HepG2 (cell line): ENCODE results near the gene NISCH. TPM values are rescaled to one million over a fixed set of nuclear protein-coding genes. Genes with fewer than 3 reads are reported as not detected.

ENCODE experiments used
- CAMTA2 ChIP-seq: sonication (generic); formaldehyde crosslinking; IDR thresholded peaks from 2 replicates; pipeline ENCODE4 v1.4.0; 2020; ENCODE audit warnings: mild to moderate bottlenecking, missing genetic modification reagents, borderline replicate concordance
- FOXK1 ChIP-seq: sonication (generic); formaldehyde crosslinking; IDR thresholded peaks from 2 replicates; pipeline ENCODE4 v1.4.0; 2020; ENCODE audit warnings: low read depth, missing genetic modification reagents, borderline replicate concordance
- HNF4A ChIP-seq: sonication (generic); formaldehyde crosslinking; IDR thresholded peaks from 2 replicates; pipeline ENCODE4 v1.4.0; 2020; ENCODE audit warnings: missing genetic modification reagents
- HOXA9 ChIP-seq: sonication (generic); formaldehyde crosslinking; IDR thresholded peaks from 2 replicates; pipeline ENCODE4 v1.8.1; 2022; ENCODE audit warnings: missing genetic modification reagents, mild to moderate bottlenecking, moderate library complexity, borderline replicate concordance
- MAZ ChIP-seq, 2 experiments: sonication (generic) in 1 of 2; formaldehyde crosslinking in 1 of 2; IDR thresholded peaks; 2 replicates each; pipeline versions ENCODE4 v1.5.0 to v1.6.1; 2012 to 2020; ENCODE audit warnings: low read depth in 2 of 2, mild to moderate bottlenecking in 2 of 2, borderline replicate concordance in 1 of 2, improper control_type of control experiment in 1 of 2, low read length in 1 of 2, missing genetic modification reagents in 1 of 2, moderate library complexity in 1 of 2
- MEIS2 ChIP-seq: sonication (generic); formaldehyde crosslinking; IDR thresholded peaks from 2 replicates; pipeline ENCODE4 v1.9.0; 2021; ENCODE audit warnings: mild to moderate bottlenecking, missing genetic modification reagents
- MXI1 ChIP-seq: IDR thresholded peaks from 3 replicates; pipeline ENCODE4 v1.6.1; 2012; ENCODE audit warnings: low read depth, low read length, inconsistent platforms, borderline replicate concordance
- REPIN1 ChIP-seq: sonication (generic); formaldehyde crosslinking; IDR thresholded peaks from 2 replicates; pipeline ENCODE4 v1.8.0; 2022; ENCODE audit warnings: missing genetic modification reagents, low read depth, mild to moderate bottlenecking, borderline replicate concordance
- ZNF383 ChIP-seq: sonication (generic); formaldehyde crosslinking; IDR thresholded peaks from 2 replicates; pipeline ENCODE4 v1.4.0; 2020; ENCODE audit warnings: missing genetic modification reagents, mild to moderate bottlenecking, borderline replicate concordance
- ZNF615 ChIP-seq: sonication (generic); formaldehyde crosslinking; IDR thresholded peaks from 2 replicates; pipeline ENCODE4 v1.5.0; 2020; ENCODE audit warnings: mild to moderate bottlenecking, missing genetic modification reagents, borderline replicate concordance
- polyA plus RNA-seq, 8 experiments: library from polyadenylated mRNA; depleted of rRNA in 3 of 8; stranded (reverse) in 7 of 8; unstranded in 1 of 8; fragments of >200 nt; fragmentation: Illumina TruSeq in 4 of 8; extraction: Trizol in 4 of 8; gene quantifications; 2 replicates each; pipeline versions ENCODE4 v1.2.1 to v1.2.3, GENCODE V29; 2011 to 2016; ENCODE audit warnings: low read depth in 4 of 8, missing spikeins in 1 of 8, mixed read lengths in 1 of 8; ENCODE audit not compliant: insufficient read depth in 1 of 8
- total RNA-seq, 5 experiments: library from RNA; depleted of rRNA; stranded (reverse); fragments of >200 nt; fragmentation: Illumina TruSeq; extraction: Trizol; gene quantifications; 2 replicates each; pipeline ENCODE4 v1.2.3, GENCODE V29; 2016; ENCODE audit warnings: low read depth in 1 of 5
- TF ChIP-seq, protein P1 (sequence below): sonication (generic); formaldehyde crosslinking; IDR thresholded peaks from 2 replicates; pipeline ENCODE4 v1.9.0; 2021; ENCODE audit warnings: missing genetic modification reagents, mild to moderate bottlenecking, borderline replicate concordance
- TF ChIP-seq, protein P2 (sequence below): IDR thresholded peaks from 2 replicates; pipeline ENCODE4 v1.6.1; 2016; ENCODE audit warnings: low read depth, borderline replicate concordance
- TF ChIP-seq, protein P3 (sequence below): sonication (generic); formaldehyde crosslinking; conservative IDR thresholded peaks from 2 replicates; pipeline ENCODE4 v1.4.0; 2020; ENCODE audit warnings: mild to moderate bottlenecking, missing genetic modification reagents, moderate library complexity
- TF ChIP-seq, protein P4 (sequence below): sonication (generic); formaldehyde crosslinking; IDR thresholded peaks from 2 replicates; pipeline ENCODE4 v1.5.0; 2020; ENCODE audit warnings: mild to moderate bottlenecking, low read depth, missing genetic modification reagents, borderline replicate concordance
- TF ChIP-seq, protein P5 (sequence below): sonication (generic); formaldehyde crosslinking; IDR thresholded peaks from 2 replicates; pipeline ENCODE4 v1.9.0; 2021; ENCODE audit warnings: missing genetic modification reagents, mild to moderate bottlenecking, borderline replicate concordance
- TF ChIP-seq, protein P6 (sequence below), 2 experiments: sonication (generic) in 1 of 2; formaldehyde crosslinking in 1 of 2; IDR thresholded peaks; 2 replicates each; pipeline versions ENCODE4 v1.4.0 to v1.6.1; 2018 to 2020; ENCODE audit warnings: missing genetic modification reagents in 2 of 2, borderline replicate concordance in 1 of 2, low read depth in 1 of 2, mild to moderate bottlenecking in 1 of 2, missing biosample characterization in 1 of 2

Gene NISCH
- total and polyA plus RNA-seq, 2 of the 13 experiments (the other 11 are each of a cell fraction or from before 2014, with no cell fraction given) = 27.0 to 47.6 TPM

DNA sequence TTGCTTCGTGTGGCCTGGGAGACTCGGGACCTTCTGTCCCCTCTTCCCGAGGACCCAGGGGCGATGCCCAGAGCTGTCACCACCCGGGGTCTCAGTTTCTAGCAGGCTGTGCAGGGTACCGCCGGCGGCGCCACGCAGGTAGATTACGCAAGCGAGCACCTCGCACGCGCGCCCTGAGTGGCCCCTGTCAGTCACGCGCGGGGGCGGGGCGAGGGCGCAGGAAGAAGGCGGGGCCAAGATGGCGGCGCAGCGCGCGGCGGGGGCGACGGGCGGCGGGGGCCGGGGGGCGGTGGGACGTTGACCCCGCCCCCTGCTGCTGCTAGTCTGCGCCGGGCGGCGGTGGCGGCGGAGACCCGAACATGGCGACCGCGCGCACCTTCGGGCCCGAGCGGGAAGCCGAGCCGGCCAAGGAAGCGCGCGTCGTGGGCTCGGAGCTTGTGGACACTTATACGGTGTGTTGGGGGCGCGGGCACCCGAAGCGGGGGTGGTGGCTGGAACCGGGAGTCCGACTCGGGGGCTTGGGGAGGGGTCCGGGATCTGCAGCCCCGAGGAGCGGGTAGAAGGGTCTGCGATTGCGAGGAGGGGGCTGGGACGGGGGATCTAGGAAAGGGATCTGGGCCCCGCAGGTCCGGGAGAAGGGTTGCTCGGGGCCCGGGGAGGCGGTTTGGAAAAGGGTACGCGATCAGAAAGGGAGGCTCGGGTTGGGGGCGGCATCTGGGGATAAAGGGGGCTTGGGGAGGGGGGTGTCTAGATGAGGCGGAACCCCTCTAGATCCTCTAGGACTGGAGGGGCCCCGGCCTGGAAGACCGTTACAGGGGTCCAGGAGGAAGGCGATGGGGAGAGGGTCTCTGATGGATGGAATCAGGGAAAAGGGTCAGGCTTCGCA lies at the start of gene NISCH (continued):
- TF ChIP-seq HNF4A (CRISPR knock-in tag) (no peak), REPIN1 (CRISPR knock-in tag) (no peak), MXI1 (peak; percentile 66; the same call in 1 of the 3 replicates), FOXK1 (0 out of 2 replicates have a peak, but pooled peaks have one; percentile 38), CAMTA2 (CRISPR knock-in tag) (no peak), MEIS2 (CRISPR knock-in tag) (peak; percentile 97), MAZ (IDR thresholded peaks at IDR 0.05; ENCODE audit: borderline replicate concordance, low read depth, low read length) (peak; percentile 58; the same call in 1 of the 2 replicates), MAZ (CRISPR knock-in tag; IDR thresholded peaks at IDR 0.05; ENCODE audit: low read depth) (peak; percentile 86), ZNF383 (CRISPR knock-in tag) (no peak), ZNF615 (no peak), HOXA9 (CRISPR knock-in tag) (no peak)
- TF ChIP-seq, protein P1, sequence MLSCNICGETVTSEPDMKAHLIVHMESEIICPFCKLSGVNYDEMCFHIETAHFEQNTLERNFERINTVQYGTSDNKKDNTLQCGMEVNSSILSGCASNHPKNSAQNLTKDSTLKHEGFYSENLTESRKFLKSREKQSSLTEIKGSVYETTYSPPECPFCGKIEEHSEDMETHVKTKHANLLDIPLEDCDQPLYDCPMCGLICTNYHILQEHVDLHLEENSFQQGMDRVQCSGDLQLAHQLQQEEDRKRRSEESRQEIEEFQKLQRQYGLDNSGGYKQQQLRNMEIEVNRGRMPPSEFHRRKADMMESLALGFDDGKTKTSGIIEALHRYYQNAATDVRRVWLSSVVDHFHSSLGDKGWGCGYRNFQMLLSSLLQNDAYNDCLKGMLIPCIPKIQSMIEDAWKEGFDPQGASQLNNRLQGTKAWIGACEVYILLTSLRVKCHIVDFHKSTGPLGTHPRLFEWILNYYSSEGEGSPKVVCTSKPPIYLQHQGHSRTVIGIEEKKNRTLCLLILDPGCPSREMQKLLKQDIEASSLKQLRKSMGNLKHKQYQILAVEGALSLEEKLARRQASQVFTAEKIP (CRISPR knock-in tag) = no peak
- TF ChIP-seq, protein P2, sequence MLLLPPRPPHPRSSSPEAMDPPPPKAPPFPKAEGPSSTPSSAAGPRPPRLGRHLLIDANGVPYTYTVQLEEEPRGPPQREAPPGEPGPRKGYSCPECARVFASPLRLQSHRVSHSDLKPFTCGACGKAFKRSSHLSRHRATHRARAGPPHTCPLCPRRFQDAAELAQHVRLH (CRISPR knock-in tag) = no peak
- TF ChIP-seq, protein P3, sequence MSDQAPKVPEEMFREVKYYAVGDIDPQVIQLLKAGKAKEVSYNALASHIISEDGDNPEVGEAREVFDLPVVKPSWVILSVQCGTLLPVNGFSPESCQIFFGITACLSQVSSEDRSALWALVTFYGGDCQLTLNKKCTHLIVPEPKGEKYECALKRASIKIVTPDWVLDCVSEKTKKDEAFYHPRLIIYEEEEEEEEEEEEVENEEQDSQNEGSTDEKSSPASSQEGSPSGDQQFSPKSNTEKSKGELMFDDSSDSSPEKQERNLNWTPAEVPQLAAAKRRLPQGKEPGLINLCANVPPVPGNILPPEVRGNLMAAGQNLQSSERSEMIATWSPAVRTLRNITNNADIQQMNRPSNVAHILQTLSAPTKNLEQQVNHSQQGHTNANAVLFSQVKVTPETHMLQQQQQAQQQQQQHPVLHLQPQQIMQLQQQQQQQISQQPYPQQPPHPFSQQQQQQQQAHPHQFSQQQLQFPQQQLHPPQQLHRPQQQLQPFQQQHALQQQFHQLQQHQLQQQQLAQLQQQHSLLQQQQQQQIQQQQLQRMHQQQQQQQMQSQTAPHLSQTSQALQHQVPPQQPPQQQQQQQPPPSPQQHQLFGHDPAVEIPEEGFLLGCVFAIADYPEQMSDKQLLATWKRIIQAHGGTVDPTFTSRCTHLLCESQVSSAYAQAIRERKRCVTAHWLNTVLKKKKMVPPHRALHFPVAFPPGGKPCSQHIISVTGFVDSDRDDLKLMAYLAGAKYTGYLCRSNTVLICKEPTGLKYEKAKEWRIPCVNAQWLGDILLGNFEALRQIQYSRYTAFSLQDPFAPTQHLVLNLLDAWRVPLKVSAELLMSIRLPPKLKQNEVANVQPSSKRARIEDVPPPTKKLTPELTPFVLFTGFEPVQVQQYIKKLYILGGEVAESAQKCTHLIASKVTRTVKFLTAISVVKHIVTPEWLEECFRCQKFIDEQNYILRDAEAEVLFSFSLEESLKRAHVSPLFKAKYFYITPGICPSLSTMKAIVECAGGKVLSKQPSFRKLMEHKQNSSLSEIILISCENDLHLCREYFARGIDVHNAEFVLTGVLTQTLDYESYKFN = peak; percentile 46; the same call in 1 of the 2 replicates
- TF ChIP-seq, protein P4, sequence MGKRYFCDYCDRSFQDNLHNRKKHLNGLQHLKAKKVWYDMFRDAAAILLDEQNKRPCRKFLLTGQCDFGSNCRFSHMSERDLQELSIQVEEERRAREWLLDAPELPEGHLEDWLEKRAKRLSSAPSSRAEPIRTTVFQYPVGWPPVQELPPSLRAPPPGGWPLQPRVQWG (CRISPR knock-in tag) = no peak
- TF ChIP-seq, protein P5, sequence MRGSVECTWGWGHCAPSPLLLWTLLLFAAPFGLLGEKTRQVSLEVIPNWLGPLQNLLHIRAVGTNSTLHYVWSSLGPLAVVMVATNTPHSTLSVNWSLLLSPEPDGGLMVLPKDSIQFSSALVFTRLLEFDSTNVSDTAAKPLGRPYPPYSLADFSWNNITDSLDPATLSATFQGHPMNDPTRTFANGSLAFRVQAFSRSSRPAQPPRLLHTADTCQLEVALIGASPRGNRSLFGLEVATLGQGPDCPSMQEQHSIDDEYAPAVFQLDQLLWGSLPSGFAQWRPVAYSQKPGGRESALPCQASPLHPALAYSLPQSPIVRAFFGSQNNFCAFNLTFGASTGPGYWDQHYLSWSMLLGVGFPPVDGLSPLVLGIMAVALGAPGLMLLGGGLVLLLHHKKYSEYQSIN = no peak
- TF ChIP-seq, protein P6, sequence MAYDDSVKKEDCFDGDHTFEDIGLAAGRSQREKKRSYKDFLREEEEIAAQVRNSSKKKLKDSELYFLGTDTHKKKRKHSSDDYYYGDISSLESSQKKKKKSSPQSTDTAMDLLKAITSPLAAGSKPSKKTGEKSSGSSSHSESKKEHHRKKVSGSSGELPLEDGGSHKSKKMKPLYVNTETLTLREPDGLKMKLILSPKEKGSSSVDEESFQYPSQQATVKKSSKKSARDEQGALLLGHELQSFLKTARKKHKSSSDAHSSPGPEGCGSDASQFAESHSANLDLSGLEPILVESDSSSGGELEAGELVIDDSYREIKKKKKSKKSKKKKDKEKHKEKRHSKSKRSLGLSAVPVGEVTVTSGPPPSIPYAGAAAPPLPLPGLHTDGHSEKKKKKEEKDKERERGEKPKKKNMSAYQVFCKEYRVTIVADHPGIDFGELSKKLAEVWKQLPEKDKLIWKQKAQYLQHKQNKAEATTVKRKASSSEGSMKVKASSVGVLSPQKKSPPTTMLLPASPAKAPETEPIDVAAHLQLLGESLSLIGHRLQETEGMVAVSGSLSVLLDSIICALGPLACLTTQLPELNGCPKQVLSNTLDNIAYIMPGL (CRISPR knock-in tag; IDR thresholded peaks at IDR 0.05; ENCODE audit: borderline replicate concordance in 1 of 2, low read depth in 1 of 2) = 0 out of 4 replicates have a peak, but pooled peaks of 1 of the 2 experiments have one; percentile 12
